HG03558 (cell line): ENCODE measurements around the gene SLC6A19.

ENCODE experiments used
- ATAC-seq: cut with Tn5 transposase; IDR thresholded peaks from one replicate; pipeline ENCODE4 v1.9.1; 2021; ENCODE audit warnings: moderate number of reproducible peaks; ENCODE audit not compliant: unreplicated experiment; ENCODE audit errors: extremely low read depth

Gene SLC6A19

DNA sequence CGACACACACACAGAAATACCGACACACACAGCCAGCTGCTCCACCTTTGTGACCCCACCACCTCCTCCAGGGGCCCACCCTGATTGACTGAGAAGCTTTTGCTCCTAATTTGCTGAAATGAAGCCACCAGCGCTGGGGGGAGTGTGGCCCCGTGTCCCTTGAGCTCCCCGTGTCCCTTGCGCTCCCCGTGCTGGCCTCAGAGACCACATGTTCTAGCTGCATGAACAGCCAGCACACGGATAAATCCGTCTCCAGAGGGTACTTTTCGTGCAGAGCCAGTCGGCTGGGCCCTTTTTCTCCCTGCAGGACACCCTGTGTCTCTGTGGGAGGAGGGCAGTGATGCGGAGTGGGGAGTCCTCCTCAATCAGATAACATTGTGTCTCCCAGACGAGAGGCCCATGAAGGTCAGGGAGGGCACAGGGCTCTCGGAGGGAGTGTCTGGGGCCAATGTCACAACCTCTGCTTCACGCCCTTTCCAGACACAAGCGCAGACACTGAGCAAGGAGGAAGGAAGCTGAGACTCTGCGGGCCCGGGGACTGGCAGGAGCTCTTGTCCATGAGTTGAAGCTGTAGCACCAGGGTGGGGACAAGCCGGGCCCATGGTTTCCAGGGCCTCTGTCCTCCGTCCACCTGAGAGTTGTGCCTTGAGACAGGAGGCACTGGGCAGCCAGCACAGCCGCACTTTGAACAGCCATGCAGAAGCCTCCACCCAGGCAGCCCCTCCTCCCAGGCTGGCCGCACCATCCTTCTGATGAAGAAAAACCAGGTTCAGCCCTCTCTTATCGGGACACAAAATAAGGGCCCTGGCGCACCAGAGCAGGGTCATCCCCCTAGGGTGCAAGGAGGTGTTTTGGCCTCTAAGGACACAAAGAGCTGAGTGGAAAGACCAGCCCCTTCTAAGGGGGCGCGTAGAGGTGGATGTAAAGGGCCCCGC lies 36.4 kb upstream of the SLC6A19 start:
- no peak for ATAC-seq

DNA sequence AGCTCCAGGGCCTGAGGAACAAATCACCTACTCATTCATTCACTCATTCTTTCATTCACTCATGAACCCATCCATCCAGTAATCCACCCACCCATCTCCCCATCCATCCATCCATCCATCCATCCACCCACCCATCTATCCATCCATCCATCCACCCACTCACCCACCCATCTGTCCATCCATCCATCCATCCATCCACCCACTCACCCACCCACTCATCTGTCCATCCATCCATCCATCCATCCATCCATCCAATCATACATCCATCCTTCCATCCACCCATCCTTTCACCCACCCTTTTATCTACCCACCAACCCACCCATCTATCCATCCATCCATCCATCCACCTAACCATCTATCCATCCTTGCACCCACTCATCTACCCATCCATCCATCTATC lies 35.5 kb upstream of the SLC6A19 start:
- no peak for ATAC-seq

DNA sequence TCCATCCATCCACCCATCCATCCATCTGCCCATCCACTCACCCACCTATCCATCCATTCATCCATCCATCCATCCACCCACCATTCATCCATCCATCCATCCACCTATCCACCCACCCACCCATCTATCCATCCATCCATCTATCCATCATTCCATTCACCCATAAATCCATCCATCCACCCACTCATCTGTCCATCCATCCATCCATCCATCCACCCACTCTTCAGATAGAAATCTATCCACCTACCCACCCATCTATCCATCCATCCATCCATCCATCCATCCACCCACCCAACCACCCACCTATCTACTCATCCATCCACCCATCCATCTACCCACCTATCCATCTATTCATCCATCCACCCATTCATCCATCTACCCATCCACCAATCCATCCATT lies 35.0 kb upstream of the SLC6A19 start:
- no peak for ATAC-seq

DNA sequence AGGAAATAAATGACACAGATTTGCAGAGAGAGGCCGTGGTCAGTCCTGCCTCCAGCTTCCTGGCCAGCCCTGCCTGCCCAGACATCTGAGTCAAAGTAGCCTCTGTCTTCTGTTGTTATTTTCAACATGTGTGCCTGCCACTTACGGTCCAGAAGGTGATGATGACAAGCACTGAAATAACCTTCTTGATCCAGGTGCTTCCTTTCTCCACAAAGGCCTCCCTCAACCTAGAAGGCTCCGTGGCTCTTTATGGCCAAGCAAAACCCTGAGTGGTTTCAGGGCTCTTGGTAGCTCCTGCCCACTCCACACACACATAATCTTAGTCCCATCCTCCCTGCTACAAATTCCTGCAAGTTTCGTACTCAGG lies 34.1 kb upstream of the SLC6A19 start:
- ATAC-seq = no peak

DNA sequence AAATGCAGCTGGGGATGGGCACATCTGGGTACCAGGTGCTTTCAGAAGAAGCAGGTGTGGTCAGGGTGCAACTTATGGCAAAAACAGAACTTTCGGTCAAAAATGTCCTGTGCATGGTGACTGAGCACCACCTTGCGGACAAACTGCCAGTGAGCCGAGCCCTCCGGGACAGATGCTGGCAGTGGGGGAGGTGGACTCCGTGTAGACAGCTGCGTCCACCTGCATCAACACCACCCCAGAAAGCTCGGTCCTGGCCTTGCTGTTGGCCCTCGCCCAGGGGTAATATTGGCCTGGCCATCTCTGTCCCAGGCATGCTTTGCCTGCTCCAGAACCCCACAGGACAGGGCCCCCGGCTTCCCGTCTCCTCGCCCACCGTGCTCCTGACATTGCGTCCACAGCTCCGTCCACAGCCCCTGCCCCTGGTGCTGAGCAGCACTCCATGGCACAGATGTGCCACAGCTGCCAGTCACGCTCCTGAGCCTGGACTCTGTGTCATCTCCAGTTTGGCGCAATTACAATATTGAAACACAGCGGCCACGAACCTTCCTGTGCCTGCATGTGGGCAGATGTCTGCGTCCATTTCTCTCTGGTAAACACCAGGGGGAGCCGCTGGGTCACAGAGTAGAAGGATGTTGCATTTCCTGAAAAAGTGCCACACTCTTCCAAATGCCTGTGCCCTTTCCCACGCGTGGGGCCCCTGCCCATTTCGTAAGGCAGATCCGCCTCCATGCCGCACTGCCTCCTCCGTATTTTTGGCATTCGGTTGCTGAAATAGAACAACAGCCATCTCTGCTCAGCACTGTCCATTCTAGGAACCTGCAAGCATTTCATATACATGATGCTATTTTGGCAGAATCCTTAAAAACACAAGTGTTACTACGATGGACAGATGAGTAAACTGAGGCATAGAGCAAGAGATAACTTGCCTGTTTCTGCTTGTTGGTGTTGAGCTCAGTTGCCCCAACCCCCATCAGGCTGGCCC lies 33.4 kb upstream of the SLC6A19 start:
- ATAC-seq = no peak

DNA sequence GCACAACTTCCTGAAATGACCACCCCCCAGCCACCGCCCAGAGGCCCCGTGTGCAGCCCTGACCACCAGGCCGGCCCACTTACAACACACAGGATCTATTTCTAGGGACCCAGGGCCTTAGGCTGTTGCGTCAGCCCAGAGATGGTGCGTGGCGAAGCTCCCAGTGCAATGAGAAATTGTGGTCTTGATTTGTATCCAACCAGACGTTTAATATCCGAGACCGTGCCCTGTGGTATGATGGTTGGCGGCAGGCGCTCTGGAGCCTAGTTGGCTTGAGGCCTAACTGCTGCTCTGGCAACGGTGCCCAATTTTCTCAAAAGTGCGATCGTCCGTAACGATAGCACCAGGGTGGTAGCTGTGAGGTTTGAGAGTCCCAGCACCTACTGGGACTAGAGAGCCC lies 32.6 kb upstream of the SLC6A19 start:
- no peak for ATAC-seq

DNA sequence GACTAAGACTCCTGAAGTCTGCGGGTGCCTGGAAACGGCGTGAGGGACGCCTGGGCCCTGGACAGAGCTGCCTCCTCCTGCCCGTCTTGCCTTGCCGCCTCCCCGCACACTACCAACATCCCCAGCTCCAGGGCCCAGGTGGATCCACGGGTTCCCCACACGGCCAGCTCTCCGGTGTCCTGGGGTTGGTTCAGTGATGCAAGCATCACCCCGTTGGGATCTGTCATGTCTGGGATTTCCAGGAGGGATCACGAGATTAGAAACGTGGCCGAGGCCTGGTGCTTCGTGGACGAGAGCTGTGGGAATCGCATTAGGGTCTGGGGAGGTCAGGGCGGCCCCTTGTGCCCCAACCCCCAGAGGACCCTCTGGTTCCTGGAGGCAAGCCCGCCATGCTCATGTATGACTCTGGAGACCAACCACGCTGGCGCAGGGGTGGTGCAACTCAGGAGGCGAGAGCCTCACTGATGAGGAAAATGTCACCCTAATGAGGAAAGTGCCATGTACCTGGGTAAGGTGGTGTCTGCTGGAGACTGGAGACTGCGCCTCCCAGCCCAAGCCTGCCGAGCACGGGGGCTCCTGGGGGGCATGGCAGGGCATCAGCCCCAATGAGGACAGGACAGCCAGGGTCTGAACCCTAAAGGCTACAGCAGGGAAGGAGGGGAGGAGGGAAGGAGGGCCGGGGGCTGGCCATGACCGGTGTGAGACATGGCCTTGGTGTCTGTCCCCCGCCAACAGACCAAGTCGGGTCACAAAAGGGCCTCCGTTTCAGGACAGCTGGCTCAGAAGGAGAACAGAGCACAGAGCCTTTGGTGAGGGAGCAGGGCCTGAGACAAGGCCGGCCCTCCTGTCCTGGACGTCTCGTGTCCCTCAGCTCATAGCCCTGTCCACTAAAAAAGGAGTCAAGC lies 31.9 kb upstream of the SLC6A19 start:
- no peak for ATAC-seq

DNA sequence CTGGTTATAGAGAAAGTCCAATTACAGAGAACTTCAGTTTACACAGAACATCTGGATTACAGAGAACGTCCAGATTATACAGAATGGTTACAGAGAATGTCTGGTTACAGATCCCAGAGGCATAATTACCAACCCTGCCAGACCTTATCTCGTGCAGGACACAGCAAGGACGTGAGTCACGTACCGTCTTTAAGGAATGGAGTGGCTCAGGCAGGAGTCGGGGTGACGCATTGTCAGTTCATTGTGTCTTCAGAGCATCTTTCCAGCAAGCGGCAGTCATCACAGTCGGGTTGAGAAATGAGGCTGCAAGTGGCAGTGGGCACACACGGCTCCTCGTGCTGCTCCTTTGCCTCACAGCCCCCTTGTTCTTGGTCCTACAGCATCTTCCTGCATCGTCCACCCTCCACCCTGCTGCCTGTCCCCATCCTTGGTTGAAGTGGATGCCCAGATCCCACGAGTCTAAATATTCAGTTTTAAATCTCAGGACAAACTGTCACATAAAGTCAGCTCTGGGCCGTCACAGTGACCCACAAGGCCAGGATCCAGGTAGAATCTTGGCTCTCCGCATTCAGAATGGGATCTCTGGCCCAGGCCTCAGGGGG lies 30.0 kb upstream of the SLC6A19 start:
- no peak for ATAC-seq

DNA sequence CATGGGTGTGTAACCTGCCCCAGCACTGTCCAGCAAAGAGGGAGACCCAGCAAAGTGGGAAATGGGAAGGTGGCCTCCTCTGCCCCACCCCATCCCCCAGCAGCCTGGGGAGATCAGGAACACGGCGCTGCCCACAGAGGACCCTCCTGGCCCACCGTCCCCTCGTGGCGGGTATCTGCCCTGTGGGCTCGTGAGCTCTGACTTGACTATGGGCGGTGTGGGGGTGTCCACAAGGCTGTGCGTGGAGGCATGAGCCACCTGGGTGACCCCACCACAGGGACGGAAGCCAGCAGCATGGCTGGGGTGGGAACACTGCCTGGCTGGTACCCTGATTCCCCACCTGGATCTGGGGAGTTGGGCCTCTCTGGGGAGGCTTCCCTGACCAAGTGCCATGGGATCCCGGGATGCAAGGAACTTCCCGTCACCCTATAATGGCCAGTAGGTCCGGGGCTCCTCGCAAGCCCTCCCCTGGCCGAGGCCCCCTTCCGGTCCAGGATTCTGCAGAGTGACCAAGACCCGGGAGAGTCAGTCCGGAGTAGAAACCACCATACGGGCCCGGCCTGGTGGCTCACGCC lies 29.3 kb upstream of the SLC6A19 start:
- ATAC-seq = no peak

DNA sequence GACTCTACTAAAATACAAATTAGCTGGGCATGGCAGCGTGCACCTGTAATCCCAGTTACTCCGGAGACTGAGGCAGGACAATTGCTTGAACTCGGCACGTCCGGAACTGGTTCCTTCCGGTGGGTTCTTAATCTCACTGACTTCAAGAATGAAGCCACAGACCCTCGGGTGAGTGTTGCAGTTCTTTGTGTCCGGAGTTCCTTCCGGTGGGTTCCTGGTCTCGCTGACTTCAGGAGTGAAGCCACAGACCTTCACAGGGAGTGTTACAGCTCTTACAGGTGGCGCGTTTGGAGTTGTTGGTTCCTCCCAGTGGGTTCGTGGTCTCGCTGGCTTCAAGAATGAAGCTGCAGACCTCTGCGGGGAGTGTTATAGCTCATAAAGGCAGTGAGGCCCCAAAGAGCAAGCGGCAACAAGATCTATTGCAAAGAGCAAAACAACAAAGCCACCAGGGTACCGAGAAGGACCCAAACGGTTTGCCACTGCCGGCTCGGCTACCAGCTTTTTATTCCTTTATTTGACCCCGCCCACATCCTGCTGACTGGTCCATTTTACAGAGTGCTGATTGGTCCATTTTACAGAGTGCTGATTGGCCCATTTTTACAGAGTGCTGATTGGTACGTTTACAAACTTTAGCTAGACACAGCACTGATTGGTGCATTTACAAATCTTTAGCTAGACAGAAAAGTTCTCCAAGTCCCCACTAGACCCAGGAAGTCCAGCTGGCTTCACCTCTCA lies 28.6 kb upstream of the SLC6A19 start:
- no peak for ATAC-seq

DNA sequence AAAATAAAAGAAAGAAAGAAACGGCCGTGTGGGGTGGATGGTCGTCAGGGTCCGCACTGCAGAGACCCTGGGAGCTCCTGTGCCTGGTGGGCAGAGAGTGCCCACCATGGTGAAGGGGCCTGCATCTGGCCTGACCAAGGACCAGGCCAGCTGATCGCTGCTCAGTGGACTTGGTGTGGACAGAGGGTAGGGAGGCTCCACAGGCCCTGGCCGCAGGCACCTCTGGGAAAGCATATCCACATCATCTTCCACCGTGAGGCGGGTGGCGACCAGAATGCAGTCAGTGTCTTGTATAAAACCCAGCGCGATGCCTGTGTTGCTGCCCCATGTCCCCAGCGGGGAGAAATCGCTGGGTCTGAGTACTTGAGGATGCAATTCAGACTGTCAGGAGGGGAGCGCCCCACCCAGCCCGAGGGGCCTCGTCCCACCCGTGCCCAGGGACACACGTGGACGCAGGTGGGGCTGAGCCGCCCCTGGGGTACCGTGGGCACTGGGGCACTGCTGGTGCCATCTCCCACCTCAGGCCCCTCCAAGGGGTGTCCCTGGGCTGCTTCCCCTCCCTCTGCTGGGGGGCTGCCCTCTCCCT lies 27.8 kb upstream of the SLC6A19 start:
- ATAC-seq = no peak

DNA sequence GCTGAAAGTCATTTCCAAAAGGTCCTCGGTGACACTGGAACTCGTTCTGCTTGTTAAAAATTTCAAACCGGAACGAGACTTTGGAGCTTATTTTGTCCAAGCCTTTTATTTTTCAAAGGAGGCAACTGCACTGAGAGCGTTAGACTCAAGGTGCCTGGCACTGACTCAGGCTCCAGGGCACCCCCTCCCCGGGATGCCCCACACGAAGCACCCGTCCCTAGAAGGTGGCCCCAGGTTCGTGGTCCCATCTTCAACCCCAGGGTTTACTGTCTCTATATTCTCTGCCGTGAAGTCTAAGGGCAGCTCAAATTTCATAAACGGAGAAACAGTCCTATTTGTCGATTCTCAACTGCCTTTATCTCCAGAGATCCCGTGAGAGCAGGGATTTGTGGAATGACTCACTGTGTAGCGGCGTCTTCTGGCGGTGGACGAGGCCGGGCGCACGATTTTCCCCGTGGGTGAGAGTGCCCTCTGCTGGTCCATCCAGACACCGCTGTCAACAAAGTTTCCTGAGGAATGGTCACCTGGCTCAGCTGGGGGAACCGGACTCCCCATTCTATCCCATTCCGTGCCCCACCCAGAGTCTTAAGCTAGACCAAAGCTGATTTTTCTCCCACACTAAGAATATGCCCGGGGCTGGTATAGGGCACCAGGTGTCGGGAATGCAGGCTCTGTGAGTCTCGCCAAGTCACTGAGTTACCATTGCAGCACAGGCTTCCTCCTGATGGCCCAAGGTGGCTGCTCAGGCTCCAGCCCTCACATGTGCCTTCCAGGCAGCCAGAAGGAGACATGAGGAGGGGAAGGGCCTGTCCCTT lies 27.1 kb upstream of the SLC6A19 start:
- no peak for ATAC-seq

DNA sequence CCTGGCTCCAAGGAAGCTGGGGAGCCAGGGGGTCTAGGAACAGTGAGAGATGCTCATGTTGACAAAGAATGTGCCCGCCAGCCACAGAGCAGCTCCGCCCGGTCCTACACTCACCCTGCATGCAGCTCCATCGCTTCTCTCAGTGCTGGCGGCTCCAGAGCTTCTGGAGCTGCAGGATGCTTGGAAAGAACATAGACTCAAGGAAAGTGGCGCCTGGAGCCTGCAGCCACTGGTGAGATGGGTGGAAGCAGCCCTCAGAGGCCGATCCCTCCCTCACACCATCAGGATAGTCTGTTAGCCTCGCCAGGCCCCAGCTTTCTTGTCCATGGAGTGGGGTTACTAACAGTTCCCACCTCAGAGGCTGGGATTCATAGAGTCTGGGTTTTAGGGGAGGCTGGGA lies 26.4 kb upstream of the SLC6A19 start:
- ATAC-seq = no peak

DNA sequence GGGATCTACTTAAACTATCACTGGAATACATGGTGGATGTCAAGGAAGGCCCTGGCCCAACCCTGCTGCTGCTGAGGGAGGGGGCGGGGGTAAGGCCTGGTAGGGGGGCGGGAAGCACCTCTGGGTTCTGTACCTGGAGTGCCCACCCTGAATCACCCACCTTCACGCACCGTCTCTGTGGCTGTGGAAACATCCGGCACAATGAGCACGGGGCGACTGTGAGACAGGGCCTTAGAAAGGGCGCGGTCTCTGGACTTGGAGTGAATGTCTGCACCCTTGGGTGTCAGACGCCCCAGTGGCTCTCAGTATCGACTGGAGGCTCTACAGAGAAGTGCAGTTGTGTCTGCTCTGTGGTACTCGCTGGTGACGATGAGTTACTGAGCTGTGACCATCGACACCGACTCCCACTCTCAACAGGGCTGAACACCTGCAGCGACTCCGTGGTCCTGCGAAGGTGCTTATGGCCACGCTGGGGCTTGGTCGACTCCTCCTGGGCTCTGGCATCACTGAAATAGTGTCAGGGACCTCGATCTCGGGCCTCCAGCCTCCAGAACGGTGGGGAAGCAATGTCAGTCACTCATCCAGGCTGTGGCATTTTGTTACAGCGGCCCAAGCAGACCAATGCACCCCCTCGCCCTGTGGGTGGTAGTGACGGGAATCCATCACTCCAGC lies 25.5 kb upstream of the SLC6A19 start:
- no peak for ATAC-seq

DNA sequence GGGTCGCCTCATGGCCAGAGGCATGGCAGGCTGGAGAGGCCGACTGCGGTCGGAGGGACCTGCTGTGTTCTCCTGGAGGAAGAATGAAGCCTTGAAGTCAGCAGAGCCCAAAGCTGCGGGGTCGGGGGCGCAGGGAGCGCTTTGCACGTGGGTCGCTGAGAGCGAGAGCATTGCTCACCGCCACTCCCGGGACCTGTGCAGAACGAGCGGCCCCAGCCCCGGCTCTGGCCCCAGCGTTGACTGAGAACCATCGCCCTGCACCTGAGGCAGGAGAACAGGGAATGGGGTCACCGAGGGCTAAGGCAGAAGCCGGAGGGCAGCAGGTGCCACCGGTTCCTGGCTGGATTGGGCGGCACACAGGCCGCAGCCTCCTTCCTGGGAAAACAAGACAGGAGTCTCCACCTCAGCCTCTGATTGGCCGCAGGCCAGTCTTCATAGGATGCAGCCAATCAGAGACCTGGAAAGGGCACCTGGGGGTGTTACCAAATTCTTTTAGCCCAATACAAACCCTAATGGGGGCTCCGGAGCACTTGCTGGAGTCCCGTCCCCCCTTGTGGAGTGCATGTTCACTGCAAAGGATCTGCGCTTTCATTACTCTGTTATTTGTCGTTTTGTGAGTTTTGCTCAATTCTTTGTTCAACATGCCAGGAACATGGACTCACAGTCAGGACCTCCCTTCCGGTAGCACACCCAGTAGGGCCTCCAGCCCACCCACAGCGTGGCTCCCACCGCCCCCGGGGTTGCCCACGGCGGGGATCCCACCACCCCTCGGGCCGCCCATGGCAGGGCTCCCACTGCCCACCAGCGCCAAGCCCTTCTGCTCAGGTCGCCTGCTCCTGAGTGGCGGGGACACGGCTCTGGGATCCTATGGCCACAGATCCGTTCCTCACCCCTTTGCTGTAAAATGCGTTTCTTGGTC lies 24.7 kb upstream of the SLC6A19 start:
- ATAC-seq = no peak
